GM21786 (cell line): Measurements from ENCODE around the gene RNF212.
"Not testable (repeated sequence)": the region's sequence is repeated elsewhere in the genome, so short reads cannot be mapped to it uniquely, and the experiment has no call there.

Experiments used
- ATAC-seq: cut with Tn5 transposase; IDR thresholded peaks from one replicate; pipeline ENCODE4 v1.9.1; 2021; ENCODE audit not compliant: unreplicated experiment

Gene RNF212

DNA sequence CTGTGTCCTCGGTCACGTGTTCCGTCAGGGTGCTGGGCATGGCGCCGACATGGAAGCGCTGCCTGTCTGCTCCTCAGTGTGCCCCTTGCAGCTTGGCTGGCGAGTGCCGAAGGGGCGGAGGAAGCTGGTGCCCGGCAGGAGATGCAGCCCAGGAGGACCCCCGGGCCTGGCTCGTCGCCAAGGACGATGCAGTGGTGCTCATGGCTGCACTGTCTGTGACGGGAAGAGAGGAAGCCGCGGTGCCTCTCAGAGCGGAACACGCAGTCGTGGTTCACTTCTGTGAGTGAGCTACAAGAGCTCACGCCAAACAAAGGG lies 63.8 kb downstream of the RNF212 start:
- ATAC-seq, result no peak

- ATAC-seq, result no peak
Measured at GRCh38 chr4:1048773-1049590, 64.4 kb downstream of the RNF212 start.

GRCh38 chr4:1047976-1048772 lies 65.2 kb downstream of the RNF212 start:
- ATAC-seq, result no peak

GRCh38 chr4:1047106-1047975 lies 66.0 kb downstream of the RNF212 start:
- no peak for ATAC-seq

DNA sequence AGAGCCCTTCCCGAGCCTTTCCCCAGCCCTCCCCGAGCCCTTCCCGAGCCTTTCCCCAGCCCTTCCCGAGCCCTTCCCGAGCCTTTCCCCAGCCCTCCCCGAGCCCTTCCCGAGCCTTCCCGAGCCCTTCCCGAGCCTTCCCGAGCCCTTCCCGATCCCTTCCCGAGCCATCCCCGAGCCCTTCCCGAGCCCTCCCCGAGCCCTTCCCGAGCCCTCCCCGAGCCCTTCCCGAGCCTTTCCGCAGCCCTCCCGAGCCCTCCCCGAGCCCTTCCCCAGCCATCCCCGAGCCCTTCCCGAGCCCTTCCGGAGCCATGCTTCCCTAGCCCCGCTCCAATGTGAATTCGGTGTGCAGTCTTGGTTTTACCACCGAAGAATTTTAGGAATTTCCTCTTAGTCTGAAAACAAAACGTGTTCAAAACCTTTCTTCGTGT lies 66.8 kb downstream of the RNF212 start:
- ATAC-seq, result not testable (repeated sequence)

GRCh38 chr4:1045595-1046201 lies 67.7 kb downstream of the RNF212 start:
- no peak for ATAC-seq

GRCh38 chr4:1045193-1045594 lies 68.2 kb downstream of the RNF212 start:
- ATAC-seq, result no peak

- ATAC-seq, result no peak
Measured at GRCh38 chr4:1044469-1045192, 68.7 kb downstream of the RNF212 start.

DNA sequence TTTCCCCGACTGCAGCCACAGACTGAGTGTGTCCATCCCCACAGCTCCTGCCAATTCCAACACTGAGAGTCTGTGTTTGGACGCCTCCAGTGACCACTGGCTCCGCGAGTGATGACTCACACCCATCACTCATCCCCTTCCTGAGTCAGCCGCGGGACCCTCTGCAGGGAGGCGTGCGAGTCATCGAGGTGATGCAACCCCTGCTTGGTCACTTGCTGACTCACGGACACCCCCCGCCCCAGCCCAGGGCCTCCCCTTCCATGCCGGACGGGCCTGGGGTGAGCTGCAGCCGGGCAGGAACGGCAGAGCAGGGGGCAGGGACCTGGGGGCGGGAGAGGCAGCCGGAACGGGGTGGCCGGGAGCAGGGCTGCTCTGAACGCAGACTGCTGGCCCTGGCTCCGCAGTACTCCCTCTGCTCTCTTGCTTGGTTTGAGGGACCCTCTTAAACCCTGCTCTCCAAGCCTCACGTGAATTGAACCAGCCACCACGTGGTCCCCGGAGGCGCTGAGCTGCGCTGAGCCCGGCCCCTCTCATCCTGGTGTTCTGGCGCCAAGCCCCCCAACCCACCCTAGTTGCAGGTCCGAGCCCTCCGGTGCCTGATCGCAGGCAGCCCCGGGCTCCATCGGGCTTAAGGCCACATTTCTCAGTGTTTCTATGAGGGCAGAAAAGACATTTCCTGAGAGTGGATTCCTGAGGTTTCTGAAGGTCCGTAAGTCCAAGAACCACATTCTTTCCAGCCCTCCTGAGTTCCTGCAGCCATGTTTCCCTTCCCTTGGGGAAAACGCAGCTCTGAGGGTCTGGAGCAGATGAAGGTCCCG lies 69.5 kb downstream of the RNF212 start:
- ATAC-seq, result no peak

DNA sequence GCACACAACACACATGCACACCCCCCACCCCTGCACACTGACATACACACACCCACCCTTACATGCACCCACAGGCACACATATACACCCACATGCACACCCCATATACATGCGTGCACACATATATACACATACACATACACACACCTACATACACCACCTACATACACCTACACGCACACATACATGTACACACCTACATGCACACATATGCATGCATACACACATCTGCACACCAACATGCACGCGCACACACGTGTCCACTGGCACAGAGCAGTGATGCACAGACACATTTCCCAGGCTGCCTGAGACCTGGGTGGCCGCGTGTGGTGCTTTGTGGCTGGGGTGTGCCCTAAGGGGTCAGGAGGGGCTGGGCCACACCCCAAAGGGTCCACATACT lies 70.2 kb downstream of the RNF212 start:
- no peak for ATAC-seq

DNA sequence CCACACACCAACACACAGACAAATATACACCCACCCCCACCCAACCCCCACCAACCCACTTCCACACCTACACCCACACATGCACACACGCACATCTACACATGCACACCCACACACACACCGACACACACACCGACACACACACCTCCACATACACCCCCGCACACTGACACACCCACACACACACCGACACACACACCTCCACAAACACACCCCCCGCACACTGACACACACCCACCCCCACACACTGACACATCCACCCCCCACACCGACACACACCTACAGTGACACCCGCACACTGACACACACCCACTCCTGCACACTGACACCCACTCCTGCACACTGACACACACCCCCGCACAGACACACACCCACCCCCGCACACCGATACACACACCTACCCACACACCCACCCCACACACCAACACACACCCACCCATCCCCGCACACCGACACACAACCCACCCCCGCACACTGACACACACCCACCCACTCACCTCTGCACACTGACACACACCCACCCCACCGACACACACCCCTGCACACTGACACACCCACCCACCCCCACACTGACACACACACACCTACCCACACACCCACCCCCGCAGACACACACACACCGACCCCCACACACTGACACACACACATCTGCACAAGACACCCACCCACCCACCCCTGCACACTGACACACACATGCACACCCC lies 70.9 kb downstream of the RNF212 start:
- ATAC-seq, result no peak

DNA sequence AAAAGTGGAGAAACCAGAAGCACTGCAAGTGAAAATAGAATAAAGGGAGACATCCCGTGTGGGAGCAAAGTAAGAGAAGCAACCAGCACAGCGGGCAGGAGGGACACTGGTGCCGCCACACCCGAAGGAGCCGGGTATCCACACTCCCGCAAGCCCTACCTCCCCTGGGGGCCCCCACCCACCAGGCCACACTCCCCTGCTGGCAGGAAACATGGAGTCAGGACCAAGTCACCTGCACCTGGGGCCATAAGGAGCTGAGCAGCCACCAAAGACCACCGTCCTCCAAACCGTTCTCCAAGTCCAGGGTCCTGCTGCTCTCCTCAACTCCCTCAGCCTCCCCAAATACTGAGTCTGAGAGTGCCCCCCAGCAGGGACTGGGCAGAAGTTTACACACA lies 71.4 kb downstream of the RNF212 start:
- ATAC-seq, result no peak

DNA sequence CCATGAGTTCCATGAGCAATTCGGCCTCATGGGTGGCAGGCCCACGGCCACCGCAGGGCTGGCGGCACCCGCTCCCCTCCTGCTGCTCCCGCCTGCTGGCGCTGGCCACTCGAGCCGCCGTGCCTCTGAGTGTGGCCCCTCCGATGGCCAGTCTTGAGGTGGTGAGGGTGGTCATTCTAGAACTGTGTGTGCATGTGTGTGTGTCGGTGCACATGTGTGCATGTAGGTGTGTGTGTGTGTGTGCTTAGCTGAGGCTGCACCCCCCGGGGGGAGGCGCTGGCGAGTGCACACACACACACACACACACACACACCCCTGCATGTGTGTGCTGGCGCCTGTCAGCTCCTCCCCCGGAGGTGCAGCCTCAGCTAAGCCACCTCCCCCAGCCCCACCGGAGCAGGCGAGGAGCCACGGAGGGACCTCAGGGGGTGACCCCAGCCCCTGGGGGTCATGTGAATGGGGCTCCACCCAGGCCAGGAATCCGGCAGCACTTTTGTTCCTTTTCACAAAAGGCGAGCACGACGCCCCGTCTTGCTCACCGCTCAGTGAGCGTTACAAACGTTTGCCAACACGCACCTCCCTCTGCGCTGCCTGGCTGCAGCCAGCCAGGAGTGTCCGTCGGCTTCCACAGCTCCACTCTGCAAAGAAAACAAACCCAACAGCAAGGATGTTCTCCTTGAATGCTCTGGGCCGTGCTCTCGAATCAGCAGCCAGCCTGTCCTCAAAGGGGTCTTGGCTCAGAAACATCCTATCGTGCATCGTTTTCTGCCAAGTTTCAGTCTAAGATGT lies 72.0 kb downstream of the RNF212 start:
- no peak for ATAC-seq

- ATAC-seq, result no peak
Measured at GRCh38 chr4:1040344-1041146, 72.8 kb downstream of the RNF212 start.

DNA sequence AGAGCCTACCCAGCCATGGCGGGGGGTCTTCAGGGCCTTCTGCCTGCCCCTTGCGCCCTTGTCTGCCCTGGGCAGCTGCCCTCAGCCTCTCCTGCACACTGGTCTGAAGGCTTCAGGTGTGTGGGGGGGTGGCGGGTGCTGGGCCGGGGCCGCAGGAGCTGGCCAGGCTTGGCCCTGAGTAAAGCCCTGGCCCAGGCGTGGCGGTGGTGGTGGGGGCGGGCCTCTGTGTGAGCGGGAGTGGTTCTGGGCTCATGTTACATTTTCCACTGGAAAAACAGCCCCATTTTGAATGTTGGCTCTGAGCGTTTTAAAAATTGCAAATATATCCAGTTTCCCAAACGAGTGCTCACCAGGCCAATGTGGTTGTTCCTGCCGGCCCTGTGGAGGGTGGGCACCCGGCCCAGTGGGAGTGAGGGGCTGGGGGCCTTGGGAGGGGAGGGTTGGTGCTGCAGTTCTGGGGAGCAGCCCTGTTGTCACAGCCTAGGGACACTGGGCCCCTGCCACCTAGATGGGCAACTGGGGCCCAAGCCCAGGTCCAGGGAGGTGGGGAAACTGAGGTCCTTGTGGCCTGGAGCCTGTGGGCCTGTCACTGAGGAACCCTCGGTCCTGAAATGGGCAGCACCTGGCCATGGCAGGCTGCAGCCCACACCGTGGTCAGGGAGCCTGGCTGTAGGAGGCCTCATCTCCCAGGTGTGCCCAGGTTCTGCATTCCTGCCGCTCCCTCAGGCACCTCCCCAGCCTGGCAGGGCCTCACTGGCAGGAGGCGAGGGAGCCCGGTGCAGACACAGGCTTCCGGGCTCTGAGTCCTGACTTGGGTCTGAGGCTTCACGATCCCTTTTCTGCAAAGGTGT lies 73.6 kb downstream of the RNF212 start:
- no peak for ATAC-seq

DNA sequence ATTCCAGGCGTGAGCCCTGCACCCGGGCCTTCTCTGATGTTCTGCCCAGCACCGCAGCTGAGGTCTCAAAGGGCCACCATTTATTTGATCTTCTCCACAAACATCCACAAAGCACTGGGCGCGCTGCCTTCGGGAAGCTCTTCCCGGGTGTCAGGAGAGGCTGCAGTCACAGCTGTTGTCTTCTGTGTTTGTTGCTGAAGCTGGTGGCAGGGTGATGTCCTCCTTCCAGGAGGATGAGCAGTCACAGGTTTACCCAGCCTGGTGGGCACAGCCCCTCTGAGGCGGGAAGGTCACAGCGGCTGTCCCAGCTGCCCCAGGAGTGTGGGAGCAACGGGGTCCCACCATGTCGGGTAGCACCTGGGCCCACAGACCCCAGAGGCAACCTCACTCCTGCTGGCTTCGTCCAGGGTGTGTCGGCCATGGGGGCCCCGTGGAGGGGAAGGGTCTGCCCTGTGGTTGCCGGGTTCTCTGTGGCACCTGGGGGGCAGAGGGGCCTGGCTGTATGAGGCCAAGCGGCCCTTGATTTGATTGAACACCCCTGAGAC lies 74.3 kb downstream of the RNF212 start:
- no peak for ATAC-seq
